ENCODE results near the gene HDAC9. TPM values are rescaled to one million over a fixed set of nuclear protein-coding genes. Genes with fewer than 3 reads are reported as not detected.

Gene HDAC9
- total and polyA plus RNA-seq, 4 donors: 2.2 to 41.0 (median 4.1) TPM

DNA sequence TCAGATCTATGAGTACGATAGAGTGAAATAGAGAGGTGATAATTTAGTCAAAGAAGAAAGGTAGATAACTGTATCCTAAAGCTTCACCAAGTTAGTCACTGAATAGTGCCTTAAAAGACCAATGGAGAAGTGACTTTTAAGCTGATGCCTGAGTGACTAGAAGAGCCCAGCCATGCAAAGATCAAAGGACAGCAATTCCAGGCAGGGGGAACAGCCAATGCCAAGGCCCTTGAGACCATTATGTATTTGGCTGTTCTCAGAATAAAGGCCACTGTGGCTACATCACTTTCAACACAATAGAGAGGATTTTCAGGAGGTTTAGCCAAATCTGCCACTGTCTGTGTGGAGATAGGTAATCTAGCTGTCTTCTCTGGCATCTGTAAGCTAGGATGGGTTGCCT is 17.8 kb downstream of the HDAC9 start:
- no peaks in the 10 kb centered on the region for H3K27me3 ChIP-seq (ENCODE audit: control insufficient read depth in 3 of 3, insufficient read depth in 3 of 3, low read length in 2 of 3)
- H3K36me3 ChIP-seq (ENCODE audit: control insufficient read depth in 4 of 4, insufficient read depth in 4 of 4, low read length in 4 of 4): no peaks in the 10 kb centered on the region
- no peak overlapping the region for H3K27ac ChIP-seq (ENCODE audit: low read depth in 1 of 2, low read length in 1 of 2)
- peaks cover 0 to 10% (median 0%) of the 10 kb centered on the region in 5 donors for H3K4me1 ChIP-seq (ENCODE audit: control insufficient read depth in 5 of 5, insufficient read depth in 5 of 5, low read length in 5 of 5)
- ATAC-seq (ENCODE audit: insufficient read depth, low FRiP score) (no peak), DNase-seq (no peak)
- H3K9ac ChIP-seq (ENCODE audit: insufficient read depth in 1 of 2, low read length in 2 of 2): no peak overlapping the region
- TF ChIP-seq, protein P1, sequence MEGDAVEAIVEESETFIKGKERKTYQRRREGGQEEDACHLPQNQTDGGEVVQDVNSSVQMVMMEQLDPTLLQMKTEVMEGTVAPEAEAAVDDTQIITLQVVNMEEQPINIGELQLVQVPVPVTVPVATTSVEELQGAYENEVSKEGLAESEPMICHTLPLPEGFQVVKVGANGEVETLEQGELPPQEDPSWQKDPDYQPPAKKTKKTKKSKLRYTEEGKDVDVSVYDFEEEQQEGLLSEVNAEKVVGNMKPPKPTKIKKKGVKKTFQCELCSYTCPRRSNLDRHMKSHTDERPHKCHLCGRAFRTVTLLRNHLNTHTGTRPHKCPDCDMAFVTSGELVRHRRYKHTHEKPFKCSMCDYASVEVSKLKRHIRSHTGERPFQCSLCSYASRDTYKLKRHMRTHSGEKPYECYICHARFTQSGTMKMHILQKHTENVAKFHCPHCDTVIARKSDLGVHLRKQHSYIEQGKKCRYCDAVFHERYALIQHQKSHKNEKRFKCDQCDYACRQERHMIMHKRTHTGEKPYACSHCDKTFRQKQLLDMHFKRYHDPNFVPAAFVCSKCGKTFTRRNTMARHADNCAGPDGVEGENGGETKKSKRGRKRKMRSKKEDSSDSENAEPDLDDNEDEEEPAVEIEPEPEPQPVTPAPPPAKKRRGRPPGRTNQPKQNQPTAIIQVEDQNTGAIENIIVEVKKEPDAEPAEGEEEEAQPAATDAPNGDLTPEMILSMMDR (IDR thresholded peaks at IDR 0.05; ENCODE audit: control extremely low read depth, extremely low read depth): no peak
- no peak overlapping the region for H3K4me3 ChIP-seq
- 82 to 95% methylated on average over 1 of the region's 1 CpG for WGBS, 2 donors
- H3K9me3 ChIP-seq (ENCODE audit: control insufficient read depth in 4 of 4, insufficient read depth in 3 of 4, low read length in 3 of 4): no peaks in the 10 kb centered on the region

DNA sequence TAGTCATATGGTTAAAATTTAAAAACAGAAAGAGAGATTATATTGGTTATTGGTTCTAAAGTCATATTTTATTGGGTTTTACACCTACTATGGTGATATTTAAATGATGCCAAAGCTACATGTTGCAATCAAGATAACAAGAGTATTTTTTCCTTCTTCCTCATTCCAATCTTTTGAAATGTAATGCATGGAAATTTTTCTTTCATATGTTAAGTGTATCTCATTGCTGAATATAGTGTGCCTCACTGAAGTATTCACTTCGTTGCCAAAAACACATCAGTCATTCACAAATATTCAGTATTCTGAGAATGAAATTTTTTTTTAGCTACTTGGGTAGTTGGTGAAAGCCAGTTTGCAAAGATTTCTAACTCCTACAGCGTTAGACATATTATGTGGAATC is 19.5 kb downstream of the HDAC9 start:
- DNase-seq: no peak
- H3K9ac ChIP-seq (ENCODE audit: insufficient read depth in 1 of 2, low read length in 2 of 2): no peak overlapping the region
- no peaks in the 10 kb centered on the region for H3K36me3 ChIP-seq (ENCODE audit: control insufficient read depth in 4 of 4, insufficient read depth in 4 of 4, low read length in 4 of 4)
- TF ChIP-seq, protein P1 (IDR thresholded peaks at IDR 0.05; ENCODE audit: control extremely low read depth, extremely low read depth): no peak
- no peaks in the 10 kb centered on the region for H3K27me3 ChIP-seq (ENCODE audit: control insufficient read depth in 3 of 3, insufficient read depth in 3 of 3, low read length in 2 of 3)
- H3K4me1 ChIP-seq (ENCODE audit: control insufficient read depth in 5 of 5, insufficient read depth in 5 of 5, low read length in 5 of 5): peaks cover 0 to 8% (median 0%) of the 10 kb centered on the region in 5 donors
- ATAC-seq (ENCODE audit: insufficient read depth, low FRiP score): no peak
- no peak overlapping the region for H3K27ac ChIP-seq (ENCODE audit: low read depth in 1 of 2, low read length in 1 of 2)
- 65 to 75% methylated on average over 2 of the region's 2 CpGs for WGBS, 2 donors
- no peak overlapping the region for H3K4me3 ChIP-seq
- H3K9me3 ChIP-seq (ENCODE audit: control insufficient read depth in 4 of 4, insufficient read depth in 3 of 4, low read length in 3 of 4): no peaks in the 10 kb centered on the region

DNA sequence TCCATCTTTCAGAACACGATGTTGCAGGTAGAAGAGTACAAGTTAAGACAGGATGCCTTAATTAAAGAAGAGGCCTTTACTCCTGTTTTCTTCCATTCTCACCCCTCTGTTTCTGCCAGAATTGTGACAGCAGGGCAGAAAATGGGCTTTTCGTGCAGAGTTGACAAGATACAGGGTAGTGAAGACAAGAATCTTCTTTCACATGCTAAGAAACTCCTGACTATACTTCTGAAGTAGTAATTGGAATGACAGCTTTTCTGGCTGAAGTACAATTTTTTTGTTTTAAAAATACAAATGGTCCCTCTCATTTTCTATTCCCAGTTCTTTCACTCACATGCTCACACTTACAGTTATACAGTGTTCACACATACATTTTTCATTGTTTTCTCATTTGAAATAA is 22.1 kb downstream of the HDAC9 start:
- Histone ChIP-seq H3K36me3 (ENCODE audit: control insufficient read depth in 4 of 4, insufficient read depth in 4 of 4, low read length in 4 of 4) (no peaks in the 10 kb centered on the region), H3K4me1 (ENCODE audit: control insufficient read depth in 5 of 5, insufficient read depth in 5 of 5, low read length in 5 of 5) (peaks cover 0 to 11% (median 0%) of the 10 kb centered on the region in 5 donors), H3K27ac (ENCODE audit: low read depth in 1 of 2, low read length in 1 of 2) (no peak overlapping the region), H3K9me3 (ENCODE audit: control insufficient read depth in 4 of 4, insufficient read depth in 3 of 4, low read length in 3 of 4) (no peaks in the 10 kb centered on the region), H3K4me3 (no peak overlapping the region), H3K27me3 (ENCODE audit: control insufficient read depth in 3 of 3, insufficient read depth in 3 of 3, low read length in 2 of 3) (no peaks in the 10 kb centered on the region), H3K9ac (ENCODE audit: insufficient read depth in 1 of 2, low read length in 2 of 2) (no peak overlapping the region)
- no peak for DNase-seq
- ATAC-seq (ENCODE audit: insufficient read depth, low FRiP score): no peak
- TF ChIP-seq, protein P1 (IDR thresholded peaks at IDR 0.05; ENCODE audit: control extremely low read depth, extremely low read depth): no peak
- WGBS, 2 donors: 89 to 91% methylated on average over 2 of the region's 2 CpGs

DNA sequence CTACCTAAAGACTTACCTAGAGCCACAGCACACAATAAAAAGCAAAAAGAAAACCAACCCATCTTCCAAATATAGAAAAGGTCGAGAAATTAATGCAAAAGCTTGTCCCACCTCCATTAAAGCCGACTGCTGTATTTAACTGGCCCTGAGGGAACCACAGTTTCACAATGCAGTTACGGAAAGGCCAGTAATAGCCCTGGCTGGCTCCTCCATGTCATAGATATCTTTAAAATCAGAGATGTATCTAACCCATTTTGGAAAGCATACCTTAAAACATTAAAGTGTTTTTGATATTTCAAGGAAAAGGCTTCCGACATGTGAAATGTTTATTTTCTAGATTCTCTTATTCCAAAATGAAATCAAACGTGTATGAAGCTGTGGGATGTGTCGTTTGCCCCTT is 23.0 kb downstream of the HDAC9 start:
- no peak for ATAC-seq (ENCODE audit: insufficient read depth, low FRiP score)

More for the DNA sequence above, 23.0 kb downstream of the HDAC9 start:
- no peaks in the 10 kb centered on the region for H3K36me3 ChIP-seq (ENCODE audit: control insufficient read depth in 4 of 4, insufficient read depth in 4 of 4, low read length in 4 of 4)
- DNase-seq: no peak
- H3K4me1 ChIP-seq (ENCODE audit: control insufficient read depth in 5 of 5, insufficient read depth in 5 of 5, low read length in 5 of 5): peaks cover 0 to 11% (median 0%) of the 10 kb centered on the region in 5 donors
- WGBS, 2 donors: 91 to 96% methylated on average over 6 of the region's 6 CpGs
- no peaks in the 10 kb centered on the region for H3K9me3 ChIP-seq (ENCODE audit: control insufficient read depth in 4 of 4, insufficient read depth in 3 of 4, low read length in 3 of 4)
- TF ChIP-seq, protein P1 (IDR thresholded peaks at IDR 0.05; ENCODE audit: control extremely low read depth, extremely low read depth): no peak
- H3K4me3 ChIP-seq: no peak overlapping the region
- H3K27me3 ChIP-seq (ENCODE audit: control insufficient read depth in 3 of 3, insufficient read depth in 3 of 3, low read length in 2 of 3): no peaks in the 10 kb centered on the region
- H3K27ac ChIP-seq (ENCODE audit: low read depth in 1 of 2, low read length in 1 of 2): no peak overlapping the region
- H3K9ac ChIP-seq (ENCODE audit: insufficient read depth in 1 of 2, low read length in 2 of 2): no peak overlapping the region
